IMR-90 (cell line): ENCODE results near the gene SLC17A9. TPM values are rescaled to one million over a fixed set of nuclear protein-coding genes. Genes with fewer than 3 reads are reported as not detected.

Experiments used
- ATAC-seq: fragments of 200-7000 bp; cut with Tn5 transposase; 2 replicates; pipeline ENCODE4 v1.9.1; 2020; ENCODE audit warnings: low read depth, mild to moderate bottlenecking, moderate library complexity
- BruUV-seq: library from RNA; stranded (reverse); fragments of 400-500 nt; replicated peaks from 2 replicates; lab custom pipeline; 2021; lab: Mats Ljungman, UMichigan
- CTCF ChIA-PET: fragments of 300-600 bp; formaldehyde crosslinking; extraction: SDS; loops from one replicate; lab custom pipeline; 2021; ENCODE audit warnings: antibody characterized with exemption; lab: Yijun Ruan, JAX
- POLR2A ChIA-PET: fragments of 300-600 bp; sonication (Branson Sonifier 250); formaldehyde crosslinking; loops from one replicate; lab custom pipeline; 2022; ENCODE audit warnings: antibody characterized with exemption; ENCODE audit not compliant: unreplicated experiment; lab: Charles Lee
- DNase-seq: peaks from one replicate; pipeline ENCODE4 v3.0.0; 2013
- H2AFZ ChIP-seq: replicated peaks from 2 replicates; pipeline ENCODE3; 2013; ENCODE audit warnings: low read length, mild to moderate bottlenecking; ENCODE audit not compliant: poor library complexity
- H2AK5ac ChIP-seq: 2 replicates; pipeline ENCODE4 v1.6.1; 2013; ENCODE audit warnings: low read depth, low read length, inconsistent platforms
- H2AK9ac ChIP-seq: replicated peaks from 2 replicates; pipeline ENCODE3; 2013; ENCODE audit warnings: mild to moderate bottlenecking, low read depth, low read length, moderate library complexity; ENCODE audit not compliant: poor library complexity
- H2BK120ac ChIP-seq: 2 replicates; pipeline ENCODE4 v1.6.1; 2013; ENCODE audit warnings: low read depth, low read length, inconsistent platforms
- H2BK15ac ChIP-seq: 3 replicates; pipeline ENCODE4 v1.6.1; 2013; ENCODE audit warnings: low read depth, low read length, inconsistent platforms
- H2BK20ac ChIP-seq: 2 replicates; pipeline ENCODE4 v1.6.1; 2013; ENCODE audit warnings: low read depth, mild to moderate bottlenecking, inconsistent platforms, low read length, moderate library complexity
- H2BK5ac ChIP-seq: 2 replicates; pipeline ENCODE4 v1.6.1; 2013; ENCODE audit warnings: mild to moderate bottlenecking, low read depth, low read length, inconsistent platforms; ENCODE audit not compliant: poor library complexity, severe bottlenecking
- H3K14ac ChIP-seq: replicated peaks from 2 replicates; pipeline ENCODE4 v1.6.1; 2013; ENCODE audit warnings: low read depth, low read length, inconsistent platforms
- H3K18ac ChIP-seq: 2 replicates; pipeline ENCODE4 v1.6.1; 2013; ENCODE audit warnings: low read depth, low read length, control low read depth
- H3K23ac ChIP-seq: 2 replicates; pipeline ENCODE4 v1.6.1; 2013; ENCODE audit warnings: low read depth, low read length, inconsistent platforms
- H3K27ac ChIP-seq: 2 replicates; pipeline ENCODE4 v1.5.1; 2013; ENCODE audit warnings: mild to moderate bottlenecking, control low read depth, low read length; ENCODE audit not compliant: insufficient read depth
- H3K27me3 ChIP-seq: 2 replicates; pipeline ENCODE4 v1.6.1; 2013; ENCODE audit warnings: low read length; ENCODE audit not compliant: control insufficient read depth, insufficient read depth
- H3K36me3 ChIP-seq: 2 replicates; pipeline ENCODE4 v1.6.1; 2013; ENCODE audit warnings: low read length, mixed read lengths; ENCODE audit not compliant: control insufficient read depth, insufficient read depth
- H3K4ac ChIP-seq: 2 replicates; pipeline ENCODE4 v1.6.1; 2013; ENCODE audit warnings: low read depth, low read length, inconsistent platforms
- H3K4me1 ChIP-seq: 2 replicates; pipeline ENCODE4 v1.6.1; 2013; ENCODE audit warnings: low read length, mixed read lengths; ENCODE audit not compliant: control insufficient read depth, insufficient read depth
- H3K4me2 ChIP-seq: 2 replicates; pipeline ENCODE4 v1.6.1; 2013; ENCODE audit warnings: low read depth, mild to moderate bottlenecking, control low read depth, low read length, moderate library complexity
- H3K4me3 ChIP-seq: 2 replicates; pipeline ENCODE4 v1.5.1; 2013; ENCODE audit warnings: low read depth, mild to moderate bottlenecking, control low read depth, low read length, moderate library complexity; ENCODE audit not compliant: insufficient read depth
- H3K56ac ChIP-seq: 2 replicates; pipeline ENCODE4 v1.6.1; 2013; ENCODE audit warnings: low read length, inconsistent platforms; ENCODE audit not compliant: insufficient read depth; ENCODE audit errors: extremely low read depth
- H3K79me1 ChIP-seq, 2 experiments: 2 replicates each; pipeline ENCODE4 v1.6.1; 2013; ENCODE audit warnings: low read length in 2 of 2, inconsistent platforms in 1 of 2, low read depth in 1 of 2
- H3K9ac ChIP-seq: 2 replicates; pipeline ENCODE4 v1.6.1; 2013; ENCODE audit warnings: low read depth, low read length, control low read depth
- H3K9me1 ChIP-seq: 2 replicates; pipeline ENCODE4 v1.6.1; 2013; ENCODE audit warnings: low read length, inconsistent platforms; ENCODE audit not compliant: insufficient read depth
- H3K9me3 ChIP-seq: 2 replicates; pipeline ENCODE4 v1.6.1; 2013; ENCODE audit warnings: low read length; ENCODE audit not compliant: control insufficient read depth, insufficient read depth
- H4K20me1 ChIP-seq: 2 replicates; pipeline ENCODE4 v1.6.1; 2013; ENCODE audit warnings: low read length, inconsistent platforms; ENCODE audit not compliant: insufficient read depth
- H4K5ac ChIP-seq: 2 replicates; pipeline ENCODE4 v1.6.1; 2013; ENCODE audit warnings: mild to moderate bottlenecking, low read depth, low read length, control low read depth
- H4K8ac ChIP-seq, 2 experiments: 2 replicates each; pipeline ENCODE4 v1.6.1; 2013; ENCODE audit warnings: low read depth in 2 of 2, low read length in 2 of 2, control low read depth in 1 of 2, inconsistent platforms in 1 of 2
- H4K91ac ChIP-seq: 2 replicates; pipeline ENCODE4 v1.6.1; 2013; ENCODE audit warnings: low read depth, low read length, inconsistent platforms; ENCODE audit not compliant: insufficient read depth
- MAFK ChIP-seq: IDR thresholded peaks from 2 replicates; pipeline ENCODE4 v1.6.1; 2012; ENCODE audit warnings: low read depth, low read length, improper control_type of control experiment
- MAZ ChIP-seq: IDR thresholded peaks from 2 replicates; pipeline ENCODE4 v1.6.1; 2012; ENCODE audit warnings: low read depth, mild to moderate bottlenecking, low read length, improper control_type of control experiment, moderate library complexity, borderline replicate concordance
- MXI1 ChIP-seq: IDR thresholded peaks from 2 replicates; pipeline ENCODE4 v1.6.1; 2012; ENCODE audit warnings: low read depth, mild to moderate bottlenecking, low read length, moderate library complexity, borderline replicate concordance
- RAD21 ChIP-seq: IDR thresholded peaks from 2 replicates; pipeline ENCODE4 v1.6.1; 2012; ENCODE audit warnings: low read length, improper control_type of control experiment
- RCOR1 ChIP-seq: IDR thresholded peaks from 2 replicates; pipeline ENCODE4 v1.6.1; 2012; ENCODE audit warnings: mild to moderate bottlenecking, low read length, improper control_type of control experiment; ENCODE audit not compliant: insufficient replicate concordance
- RFX5 ChIP-seq: IDR thresholded peaks from 2 replicates; pipeline ENCODE4 v1.8.0; 2012; ENCODE audit warnings: low read depth, mild to moderate bottlenecking, low read length, moderate library complexity
- WGBS, 2 experiments: methylation state at CpG; one replicate each; pipeline versions ENCODE4 v1.1.5 to v1.1.7; 2013; ENCODE audit warnings: missing lambda C conversion rate in 2 of 2; ENCODE audit not compliant: insufficient read length in 1 of 2; ENCODE audit errors: extremely low coverage in 2 of 2; 5-methylcytosine and 5-hydroxymethylcytosine counted together
- dilution Hi-C: fragments of 300-500 bp; cut with HindIII; formaldehyde crosslinking; loops from one replicate; pipeline ENCODE4 v1.14.3; 2018; ENCODE audit warnings: low sequenced_read_pairs; ENCODE audit not compliant: unreplicated experiment
- in situ Hi-C: fragments of 300-500 bp; cut with MboI; formaldehyde crosslinking; loops from 3 replicates; pipeline ENCODE4 v1.14.3; 2019; ENCODE audit warnings: low sequenced_read_pairs, inconsistent platforms, mixed read lengths
- intact Hi-C: fragments of 100-400 bp; cut with micrococcal nuclease; formaldehyde crosslinking; loops from 2 replicates; pipeline ENCODE4 v1.10.0; 2022
- polyA plus RNA-seq, 3 experiments: library from polyadenylated mRNA; depleted of rRNA; stranded (reverse); fragments of >200 nt; gene quantifications; 2 replicates each; pipeline ENCODE4 v1.2.3, GENCODE V29; 2012; ENCODE audit warnings: low replicate concordance in 1 of 3
- total RNA-seq: library from RNA; depleted of rRNA; stranded (reverse); fragments of >200 nt; gene quantifications from 2 replicates; pipeline ENCODE4 v1.2.3, GENCODE V29; 2012
- TF ChIP-seq, protein P1 (sequence below): fragments of 150-350 bp; IDR thresholded peaks from 2 replicates; pipeline ENCODE4 v1.6.1; 2017; ENCODE audit warnings: mild to moderate bottlenecking, antibody characterized with exemption, low read length, low read depth
- TF ChIP-seq, protein P2 (sequence below): conservative IDR thresholded peaks from 2 replicates; pipeline ENCODE4 v1.5.1; 2012; ENCODE audit warnings: mild to moderate bottlenecking, low read depth, low read length, improper control_type of control experiment

The SLC17A9 gene
- total and polyA plus RNA-seq, 2 of the 4 experiments (the other 2 are of a cell fraction): 2.2 to 14.4 TPM

DNA sequence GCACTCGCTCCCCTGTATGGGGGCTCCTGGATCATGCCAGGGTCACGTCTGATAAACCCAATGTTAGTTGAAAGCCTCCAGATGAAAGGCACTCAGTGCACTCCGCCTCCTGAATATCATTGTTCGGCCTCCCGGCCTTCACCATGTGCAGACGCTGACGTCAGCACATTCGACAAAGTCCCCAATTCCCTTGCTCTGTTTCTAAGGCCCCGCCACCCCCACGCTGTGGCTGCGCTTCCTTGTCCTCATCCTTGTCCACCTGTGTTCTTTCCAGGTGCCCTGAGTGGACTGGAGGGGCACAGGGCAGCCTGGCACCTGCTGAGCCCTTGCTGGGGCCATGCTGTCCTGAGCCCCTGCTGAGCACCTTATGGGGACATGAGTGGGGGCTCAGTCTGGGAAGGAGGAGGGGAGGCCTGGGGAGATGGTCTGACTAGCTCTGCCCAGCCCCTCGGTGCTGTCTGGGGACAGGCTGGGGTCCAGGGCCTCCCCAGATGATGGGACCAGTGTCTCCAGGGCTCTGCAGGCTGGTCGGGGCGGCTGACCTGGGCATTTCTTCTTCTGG is 64.1 kb downstream of the SLC17A9 start:
- CTCF ChIA-PET: no interaction called here
- no peak for ATAC-seq

More for the DNA sequence above, 64.1 kb downstream of the SLC17A9 start:
- Histone ChIP-seq H3K4me3 (no peak overlapping the region), H4K5ac (no peak overlapping the region), H2BK20ac (no peak overlapping the region), H3K56ac (no peak overlapping the region), H3K27ac (no peak overlapping the region), H3K4me1 (no peaks in the 10 kb centered on the region), H3K9ac (no peak overlapping the region), H2BK5ac (no peak overlapping the region), H3K18ac (no peak overlapping the region), H3K4me2 (no peak overlapping the region), H2AK9ac (no peak overlapping the region), H4K91ac (no peak overlapping the region), H3K36me3 (no peaks in the 10 kb centered on the region), H2AFZ (no peak overlapping the region), H3K4ac (no peak overlapping the region), H2BK120ac (no peak overlapping the region), H3K79me1 (no peaks in the 10 kb centered on the region), H4K8ac (no peak overlapping the region), H3K9me1 (no peaks in the 10 kb centered on the region), H3K9me3 (peaks cover 19% of the 10 kb centered on the region), H2AK5ac (no peak overlapping the region), H3K14ac (no peak overlapping the region), H3K27me3 (peaks cover 72% of the 10 kb centered on the region), H4K20me1 (no peaks in the 10 kb centered on the region; the same call in 1 of the 2 replicates), H3K23ac (no peak overlapping the region), H2BK15ac (no peak overlapping the region)
- in situ Hi-C loops (loop anchor here (10.0 to 25.0 kb wide), 2 partner anchors 142 to 329 kb away; no protein-coding TSS in a partner anchor), intact Hi-C loops (no loop called here), dilution Hi-C loops (no loop called here)
- 45% methylated on average over 12 of the region's 14 CpGs; no CpG with 5 or more reads in 1 of the 2 experiments for WGBS, 2 experiments
- TF ChIP-seq, protein P1, sequence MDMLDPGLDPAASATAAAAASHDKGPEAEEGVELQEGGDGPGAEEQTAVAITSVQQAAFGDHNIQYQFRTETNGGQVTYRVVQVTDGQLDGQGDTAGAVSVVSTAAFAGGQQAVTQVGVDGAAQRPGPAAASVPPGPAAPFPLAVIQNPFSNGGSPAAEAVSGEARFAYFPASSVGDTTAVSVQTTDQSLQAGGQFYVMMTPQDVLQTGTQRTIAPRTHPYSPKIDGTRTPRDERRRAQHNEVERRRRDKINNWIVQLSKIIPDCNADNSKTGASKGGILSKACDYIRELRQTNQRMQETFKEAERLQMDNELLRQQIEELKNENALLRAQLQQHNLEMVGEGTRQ: no peak
- peak; percentile 98 for TF ChIP-seq MAFK
- TF ChIP-seq RCOR1: no peak
- TF ChIP-seq RAD21: no peak
- no peak for TF ChIP-seq RFX5
- TF ChIP-seq MAZ: no peak
- TF ChIP-seq MXI1: no peak
- TF ChIP-seq, protein P2, sequence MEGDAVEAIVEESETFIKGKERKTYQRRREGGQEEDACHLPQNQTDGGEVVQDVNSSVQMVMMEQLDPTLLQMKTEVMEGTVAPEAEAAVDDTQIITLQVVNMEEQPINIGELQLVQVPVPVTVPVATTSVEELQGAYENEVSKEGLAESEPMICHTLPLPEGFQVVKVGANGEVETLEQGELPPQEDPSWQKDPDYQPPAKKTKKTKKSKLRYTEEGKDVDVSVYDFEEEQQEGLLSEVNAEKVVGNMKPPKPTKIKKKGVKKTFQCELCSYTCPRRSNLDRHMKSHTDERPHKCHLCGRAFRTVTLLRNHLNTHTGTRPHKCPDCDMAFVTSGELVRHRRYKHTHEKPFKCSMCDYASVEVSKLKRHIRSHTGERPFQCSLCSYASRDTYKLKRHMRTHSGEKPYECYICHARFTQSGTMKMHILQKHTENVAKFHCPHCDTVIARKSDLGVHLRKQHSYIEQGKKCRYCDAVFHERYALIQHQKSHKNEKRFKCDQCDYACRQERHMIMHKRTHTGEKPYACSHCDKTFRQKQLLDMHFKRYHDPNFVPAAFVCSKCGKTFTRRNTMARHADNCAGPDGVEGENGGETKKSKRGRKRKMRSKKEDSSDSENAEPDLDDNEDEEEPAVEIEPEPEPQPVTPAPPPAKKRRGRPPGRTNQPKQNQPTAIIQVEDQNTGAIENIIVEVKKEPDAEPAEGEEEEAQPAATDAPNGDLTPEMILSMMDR: no peak
- no TSS peak for BruUV-seq
- POLR2A ChIA-PET: no interaction called here
- no peak for DNase-seq
